GM12878 (cell line): Measurements from ENCODE around the gene PACS1. TPM values are rescaled to one million over a fixed set of nuclear protein-coding genes. Genes with fewer than 3 reads are reported as not detected.

ENCODE experiments used
- ATAC-seq: fragments of 200-7000 bp; cut with Tn5 transposase; 3 replicates; pipeline ENCODE4 v1.9.1; 2020; ENCODE audit warnings: mild to moderate bottlenecking, moderate library complexity
- BruUV-seq: library from RNA; stranded (reverse); fragments of 400-500 nt; replicated peaks from 2 replicates; lab custom pipeline; 2021; lab: Mats Ljungman, UMichigan
- CTCF ChIA-PET: fragments of 300-600 bp; sonication (Branson Sonifier 250); formaldehyde crosslinking; extraction: SDS; loops from one replicate; lab custom pipeline; 2021; ENCODE audit warnings: inconsistent platforms; lab: Yijun Ruan, JAX
- POLR2A ChIA-PET: fragments of 350-600 bp; formaldehyde crosslinking; extraction: SDS; loops from one replicate; lab custom pipeline; 2021; ENCODE audit warnings: inconsistent platforms; lab: Charles Lee
- RAD21 ChIA-PET: fragments of 300-600 bp; sonication (Branson Sonifier 250); formaldehyde crosslinking; loops from one replicate; lab custom pipeline; 2023; ENCODE audit warnings: antibody characterized with exemption; ENCODE audit not compliant: unreplicated experiment; lab: Charles Lee
- SMC1A ChIA-PET: fragments of 300-600 bp; sonication (Branson Sonifier 250); formaldehyde crosslinking; loops from one replicate; lab custom pipeline; 2023; ENCODE audit not compliant: unreplicated experiment, uncharacterized antibody; lab: Charles Lee
- DNase-seq: peaks from one replicate; pipeline ENCODE4 v3.0.0-alpha.2; 2011; ENCODE audit warnings: low read depth, low spot score
- FAIRE-seq: peaks from 3 replicates; lab custom pipeline; 2011; peaks lifted over from hg19 to GRCh38; lab: Jason Lieb, UNC
- H2AFZ ChIP-seq: 2 replicates; pipeline ENCODE4 v1.6.0; 2011; ENCODE audit warnings: low read depth, low read length, control low read depth; ENCODE audit not compliant: control insufficient read depth
- H3K27ac ChIP-seq: 2 replicates; pipeline ENCODE4 v1.5.1; 2011; ENCODE audit warnings: control low read depth; ENCODE audit not compliant: control insufficient read depth, insufficient read depth
- H3K27me3 ChIP-seq, 2 experiments: replicated peaks in 1 of 2; 2 replicates each; pipeline versions ENCODE4 v1.6.0 to v1.6.1; 2011; ENCODE audit warnings: low read length in 1 of 2; ENCODE audit not compliant: control insufficient read depth in 2 of 2, insufficient read depth in 2 of 2
- H3K36me3 ChIP-seq, 2 experiments: 2 replicates each; pipeline ENCODE4 v1.5.1; 2011; ENCODE audit warnings: low read length in 1 of 2; ENCODE audit not compliant: control insufficient read depth in 2 of 2, insufficient read depth in 2 of 2
- H3K4me1 ChIP-seq: 2 replicates; pipeline ENCODE4 v1.6.1; 2011; ENCODE audit warnings: mild to moderate bottlenecking, low read length, moderate library complexity, mixed read lengths; ENCODE audit not compliant: control insufficient read depth, insufficient read depth
- H3K4me2 ChIP-seq: 2 replicates; pipeline ENCODE4 v1.6.0; 2011; ENCODE audit warnings: control low read depth; ENCODE audit not compliant: control insufficient read depth, insufficient read depth
- H3K4me3 ChIP-seq: fragments of 200-600 bp; sonication (generic); 2 replicates; pipeline ENCODE4 v1.5.1; 2016
- H3K79me2 ChIP-seq: 2 replicates; pipeline ENCODE4 v1.6.0; 2011; ENCODE audit warnings: low read length; ENCODE audit not compliant: control insufficient read depth, insufficient read depth
- H3K9ac ChIP-seq: 2 replicates; pipeline ENCODE4 v1.8.0; 2011; ENCODE audit warnings: low read length, control low read depth, mixed read lengths; ENCODE audit not compliant: control insufficient read depth, insufficient read depth
- H3K9me3 ChIP-seq: replicated peaks from 3 replicates; pipeline ENCODE4 v1.5.1; 2011; ENCODE audit warnings: mild to moderate bottlenecking, low read length; ENCODE audit not compliant: control insufficient read depth, insufficient read depth
- H4K20me1 ChIP-seq: 2 replicates; pipeline ENCODE4 v1.6.0; 2011; ENCODE audit not compliant: control insufficient read depth, insufficient read depth
- BHLHE40 ChIP-seq, 2 experiments: fragments of 450-650 bp in 1 of 2; IDR thresholded peaks; 2 replicates each; pipeline ENCODE4 v1.6.1; 2011 to 2017; ENCODE audit warnings: low read depth in 2 of 2, borderline replicate concordance in 1 of 2, improper control_type of control experiment in 1 of 2, low read length in 1 of 2, mild to moderate bottlenecking in 1 of 2
- BRCA1 ChIP-seq: IDR thresholded peaks from 2 replicates; pipeline ENCODE4 v1.6.1; 2011; ENCODE audit warnings: low read depth, low read length, improper control_type of control experiment
- CBX5 ChIP-seq: sonication (generic); IDR thresholded peaks from 2 replicates; pipeline ENCODE4 v1.6.1; 2016; ENCODE audit warnings: low read depth, moderate library complexity, mild to moderate bottlenecking, inconsistent platforms
- ELK1 ChIP-seq: IDR thresholded peaks from 2 replicates; pipeline ENCODE4 v1.6.1; 2012; ENCODE audit warnings: low read depth, low read length, improper control_type of control experiment
- ETV6 ChIP-seq, 2 experiments: fragments of 450-650 bp in 1 of 2; IDR thresholded peaks in 1 of 2; conservative IDR thresholded peaks in 1 of 2; 2 replicates each; pipeline ENCODE4 v1.6.1; 2014; ENCODE audit warnings: antibody characterized with exemption in 1 of 2, borderline replicate concordance in 1 of 2, low read depth in 1 of 2, mild to moderate bottlenecking in 1 of 2, moderate library complexity in 1 of 2
- MTA3 ChIP-seq: IDR thresholded peaks from 2 replicates; pipeline ENCODE4 v1.6.1; 2012; ENCODE audit warnings: low read length, inconsistent platforms, borderline replicate concordance
- MYC ChIP-seq: IDR thresholded peaks from 2 replicates; pipeline ENCODE4 v1.6.1; 2011; ENCODE audit warnings: mild to moderate bottlenecking, low read length, moderate library complexity, inconsistent platforms; ENCODE audit not compliant: insufficient read depth, insufficient replicate concordance, insufficient read length, severe bottlenecking
- NFYA ChIP-seq: IDR thresholded peaks from 2 replicates; pipeline ENCODE4 v1.6.1; 2011; ENCODE audit warnings: low read depth, mild to moderate bottlenecking, low read length, improper control_type of control experiment, borderline replicate concordance
- NFYB ChIP-seq: IDR thresholded peaks from 2 replicates; pipeline ENCODE4 v1.6.1; 2011; ENCODE audit warnings: low read depth, mild to moderate bottlenecking, low read length, improper control_type of control experiment, moderate library complexity; ENCODE audit not compliant: insufficient read depth
- NRF1 ChIP-seq: conservative IDR thresholded peaks from 2 replicates; pipeline ENCODE4 v1.6.1; 2011; ENCODE audit warnings: mild to moderate bottlenecking, low read depth, low read length, improper control_type of control experiment
- RFX5 ChIP-seq: IDR thresholded peaks from 2 replicates; pipeline ENCODE4 v1.6.1; 2011; ENCODE audit warnings: low read depth, low read length, improper control_type of control experiment
- SP1 ChIP-seq: IDR thresholded peaks from one replicate; pipeline ENCODE4 v1.6.1; 2011; ENCODE audit warnings: low read depth, low read length
- SREBF2 ChIP-seq: IDR thresholded peaks from 2 replicates; pipeline ENCODE4 v1.6.1; 2012; ENCODE audit warnings: mild to moderate bottlenecking, low read length
- ZBTB33 ChIP-seq: fragments of 450-650 bp; IDR thresholded peaks from 2 replicates; pipeline ENCODE4 v1.6.1; 2017; ENCODE audit warnings: mild to moderate bottlenecking
- ZNF274 ChIP-seq: IDR thresholded peaks from one replicate; pipeline ENCODE4 v1.8.0; 2011; ENCODE audit not compliant: insufficient read length, insufficient read depth
- WGBS: methylation state at CpG from one replicate; pipeline ENCODE4 v1.1.6; 2016; ENCODE audit warnings: low lambda C conversion rate; ENCODE audit not compliant: insufficient replicate concordance, insufficient coverage; ENCODE audit errors: missing lambda C conversion rate; 5-methylcytosine and 5-hydroxymethylcytosine counted together
- in situ Hi-C: fragments of 300-500 bp; cut with MboI; formaldehyde crosslinking; loops from 9 replicates; pipeline ENCODE4 v1.14.3; 2018; ENCODE audit warnings: mixed read lengths
- intact Hi-C: fragments of 100-400 bp; cut with micrococcal nuclease; formaldehyde crosslinking; loops from one replicate; pipeline ENCODE4 v1.14.2; 2022; ENCODE audit not compliant: unreplicated experiment
- polyA plus RNA-seq, 11 experiments: library from polyadenylated mRNA; depleted of rRNA in 4 of 11; unstranded in 6 of 11; stranded (reverse) in 5 of 11; fragments of >200 nt; fragmentation: Nextera tagmentation in 4 of 11; fragmentation: Illumina TruSeq in 1 of 11; extraction: Ambion mirVana in 4 of 11; extraction: Trizol in 1 of 11; gene quantifications; 1 replicate in 1 of 11; 2 replicates in 10 of 11; pipeline versions ENCODE4 v1.2.1 to v1.2.3, GENCODE V29; 2011 to 2016; ENCODE audit warnings: inconsistent platforms in 2 of 11, missing spikeins in 2 of 11, low read depth in 1 of 11
- total RNA-seq, 4 experiments: library from RNA; depleted of rRNA in 3 of 4; stranded (reverse); fragments of >200 nt in 3 of 4; fragmentation: Illumina TruSeq in 1 of 4; extraction: Trizol in 1 of 4; gene quantifications; 2 replicates each; pipeline versions ENCODE4 v1.2.1 to v1.2.3, GENCODE V29; 2013 to 2021

Gene PACS1
- total and polyA plus RNA-seq, 10 of the 15 experiments (the other 5 are each of a cell fraction or from before 2014, with no cell fraction given), result 1.1 to 74.3 (median 17.9) TPM

- no peaks in the 10 kb centered on the region for H4K20me1 ChIP-seq
- ChIA-PET RAD21 (no interaction called here), SMC1A (interaction anchor here (0.6 to 1.0 kb wide), 2 partner anchors 67 to 1371 kb away, joined by 3 read pairs; no protein-coding TSS in a partner anchor), CTCF (interaction anchor here (1.0 kb wide), 1 partner anchor 65 kb away, joined by 3 read pairs; no protein-coding TSS in a partner anchor), POLR2A (interaction anchor here (0.7 to 1.3 kb wide), 2 partner anchors 57 to 181 kb away, joined by 3 read pairs; no protein-coding TSS in a partner anchor)
- H3K27ac ChIP-seq, result no peak overlapping the region
- ATAC-seq (no peak), DNase-seq (no peak), FAIRE-seq (no peak)
- WGBS, result 84% methylated on average over 7 of the region's 7 CpGs
- H3K36me3 ChIP-seq, result peaks cover 4 to 5% of the 10 kb centered on the region in 2 experiments; a peak in 2 of 4 replicates
- no peaks in the 10 kb centered on the region for H3K27me3 ChIP-seq
- H3K4me3 ChIP-seq, result no peak overlapping the region
- no TSS peak for BruUV-seq
- no peak overlapping the region for H3K9ac ChIP-seq
- no peak for TF ChIP-seq ZBTB33
- no peak for TF ChIP-seq NFYA
- TF ChIP-seq BRCA1, result no peak
- no peak for TF ChIP-seq RFX5
- TF ChIP-seq NRF1, result no peak
- intact Hi-C loops, result no loop called here
- H3K79me2 ChIP-seq, result no peaks in the 10 kb centered on the region
- H3K4me1 ChIP-seq, result no peaks in the 10 kb centered on the region
- in situ Hi-C loops, result no loop called here
- no peak overlapping the region for H2AFZ ChIP-seq
- H3K9me3 ChIP-seq, result no peaks in the 10 kb centered on the region
- no peak overlapping the region for H3K4me2 ChIP-seq
Observed at GRCh38 chr11:66207816-66208215, 137.7 kb downstream of the PACS1 start.

GRCh38 chr11:66211100-66211499, 141.0 kb downstream of the PACS1 start:
- in situ Hi-C loops (no loop called here), intact Hi-C loops (no loop called here)
- Histone ChIP-seq H3K4me3 (no peak overlapping the region), H4K20me1 (no peaks in the 10 kb centered on the region), H3K79me2 (no peaks in the 10 kb centered on the region), H2AFZ (no peak overlapping the region), H3K4me2 (no peak overlapping the region), H3K36me3 (peaks cover 8 to 10% of the 10 kb centered on the region in 2 experiments), H3K4me1 (no peaks in the 10 kb centered on the region), H3K27me3 (no peaks in the 10 kb centered on the region), H3K9me3 (no peaks in the 10 kb centered on the region), H3K9ac (no peak overlapping the region), H3K27ac (no peak overlapping the region)
- ChIA-PET SMC1A (interaction anchor here (0.5 kb wide), 1 partner anchor 40 kb away, joined by 5 read pairs; no protein-coding TSS in a partner anchor), CTCF (interaction anchor here (1.2 kb wide), 1 partner anchor 166 kb away, joined by 5 read pairs; no protein-coding TSS in a partner anchor), RAD21 (no interaction called here), POLR2A (no interaction called here)
- 95% methylated on average over 8 of the region's 8 CpGs for WGBS
- DNase-seq (no peak), FAIRE-seq (no peak), ATAC-seq (no peak)
- BruUV-seq, result no TSS peak
- no peak for TF ChIP-seq ETV6 (conservative IDR thresholded peaks at IDR 0.05 in 1 of 2, IDR thresholded peaks at IDR 0.05 in 1 of 2; ENCODE audit: borderline replicate concordance in 1 of 2, low read depth in 1 of 2)
- TF ChIP-seq SP1, result no peak
- TF ChIP-seq ELK1, result no peak
- no peak for TF ChIP-seq RFX5
- no peak for TF ChIP-seq BHLHE40 (IDR thresholded peaks at IDR 0.05; ENCODE audit: borderline replicate concordance in 1 of 2, low read depth in 2 of 2, low read length in 1 of 2)
- no peak for TF ChIP-seq CBX5
- no peak for TF ChIP-seq MYC
- no peak for TF ChIP-seq ZNF274
- TF ChIP-seq NFYB, result no peak
- no peak for TF ChIP-seq SREBF2
- TF ChIP-seq MTA3, result no peak
